Measurements from ENCODE around the gene TCF4.

The TCF4 gene

DNA sequence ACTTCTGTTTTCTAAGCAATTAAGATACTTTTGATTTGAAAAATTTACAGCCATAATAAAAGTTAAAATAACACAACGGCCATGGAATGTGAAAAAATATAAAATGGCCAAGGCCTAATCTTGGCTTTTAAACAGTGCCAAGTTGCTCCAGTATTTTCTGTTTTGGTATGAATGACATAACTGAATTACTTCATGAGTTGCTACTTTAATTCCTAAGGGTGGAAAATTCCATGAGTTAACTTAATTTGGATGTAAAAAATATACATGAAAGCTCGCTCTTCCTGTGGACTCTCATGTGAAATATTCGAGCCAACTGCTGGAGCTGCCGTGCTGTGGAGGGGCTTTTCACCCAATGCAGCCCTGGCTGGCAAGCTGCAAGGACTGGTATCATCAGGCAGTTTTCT, 342.8 kb downstream of the TCF4 start:
- DNase-seq = no peak
- H3K27ac Mint-ChIP-seq = peak overlapping the region; percentile 68
- H3K4me1 Mint-ChIP-seq = peaks cover 21% of the 10 kb centered on the region
- no peaks in the 10 kb centered on the region for H3K27me3 Mint-ChIP-seq (ENCODE audit: low read depth, poor library complexity)
- no peak overlapping the region for H3K4me3 Mint-ChIP-seq
- H3K36me3 Mint-ChIP-seq (ENCODE audit: low read depth) = peaks cover 50% of the 10 kb centered on the region
- TF ChIP-seq, protein P1, sequence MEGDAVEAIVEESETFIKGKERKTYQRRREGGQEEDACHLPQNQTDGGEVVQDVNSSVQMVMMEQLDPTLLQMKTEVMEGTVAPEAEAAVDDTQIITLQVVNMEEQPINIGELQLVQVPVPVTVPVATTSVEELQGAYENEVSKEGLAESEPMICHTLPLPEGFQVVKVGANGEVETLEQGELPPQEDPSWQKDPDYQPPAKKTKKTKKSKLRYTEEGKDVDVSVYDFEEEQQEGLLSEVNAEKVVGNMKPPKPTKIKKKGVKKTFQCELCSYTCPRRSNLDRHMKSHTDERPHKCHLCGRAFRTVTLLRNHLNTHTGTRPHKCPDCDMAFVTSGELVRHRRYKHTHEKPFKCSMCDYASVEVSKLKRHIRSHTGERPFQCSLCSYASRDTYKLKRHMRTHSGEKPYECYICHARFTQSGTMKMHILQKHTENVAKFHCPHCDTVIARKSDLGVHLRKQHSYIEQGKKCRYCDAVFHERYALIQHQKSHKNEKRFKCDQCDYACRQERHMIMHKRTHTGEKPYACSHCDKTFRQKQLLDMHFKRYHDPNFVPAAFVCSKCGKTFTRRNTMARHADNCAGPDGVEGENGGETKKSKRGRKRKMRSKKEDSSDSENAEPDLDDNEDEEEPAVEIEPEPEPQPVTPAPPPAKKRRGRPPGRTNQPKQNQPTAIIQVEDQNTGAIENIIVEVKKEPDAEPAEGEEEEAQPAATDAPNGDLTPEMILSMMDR (IDR thresholded peaks at IDR 0.05) = no peak
- no peaks in the 10 kb centered on the region for H3K9me3 Mint-ChIP-seq

DNA sequence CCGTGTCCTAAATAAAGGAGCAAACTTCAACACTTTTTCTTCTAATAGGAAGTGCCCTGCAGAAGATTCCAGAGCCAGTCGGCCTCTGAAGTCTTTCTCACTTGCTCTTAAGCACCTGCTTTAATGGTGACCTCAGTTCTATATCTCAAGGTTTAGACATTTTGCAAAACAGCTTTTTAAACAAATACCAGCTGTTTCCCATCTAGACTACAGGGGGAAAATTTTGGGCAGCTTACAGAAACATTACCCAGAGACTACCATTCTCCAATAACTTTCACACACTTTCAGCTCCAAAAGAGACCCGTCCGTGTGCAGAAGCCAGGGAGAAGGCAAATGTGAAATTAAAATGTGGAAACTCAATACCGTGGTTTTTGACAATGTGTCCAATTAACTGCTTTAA, 343.4 kb downstream of the TCF4 start:
- H3K27ac Mint-ChIP-seq = peak overlapping the region; percentile 58
- DNase-seq = no peak
- TF ChIP-seq, protein P1 (IDR thresholded peaks at IDR 0.05) = no peak
- H3K27me3 Mint-ChIP-seq (ENCODE audit: low read depth, poor library complexity) = no peaks in the 10 kb centered on the region
- H3K4me1 Mint-ChIP-seq = peaks cover 21% of the 10 kb centered on the region
- peaks cover 46% of the 10 kb centered on the region for H3K36me3 Mint-ChIP-seq (ENCODE audit: low read depth)
- no peaks in the 10 kb centered on the region for H3K9me3 Mint-ChIP-seq
- H3K4me3 Mint-ChIP-seq = no peak overlapping the region

DNA sequence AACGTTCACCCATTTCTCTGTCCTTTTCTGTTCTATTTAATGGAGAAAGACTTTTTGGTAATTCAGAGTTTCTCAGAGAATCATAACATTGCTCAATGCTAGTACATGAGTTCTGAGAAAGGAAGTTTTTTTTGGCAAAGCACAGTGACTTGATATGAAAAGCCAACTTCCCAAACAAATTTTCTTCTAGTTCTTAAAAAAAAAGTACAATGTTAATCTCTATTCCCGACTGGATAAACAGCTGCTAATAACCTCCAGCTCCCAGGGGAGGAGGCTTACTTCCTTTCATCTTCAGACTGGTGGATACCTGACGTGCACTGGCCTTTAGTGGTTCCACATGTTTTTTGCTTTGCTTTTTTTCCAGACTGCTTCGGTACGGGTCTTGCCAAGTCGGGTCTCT, 344.1 kb downstream of the TCF4 start:
- H3K4me1 Mint-ChIP-seq = peaks cover 21% of the 10 kb centered on the region
- H3K27me3 Mint-ChIP-seq (ENCODE audit: low read depth, poor library complexity) = no peaks in the 10 kb centered on the region
- no peak for DNase-seq
- H3K4me3 Mint-ChIP-seq = no peak overlapping the region
- TF ChIP-seq, protein P1 (IDR thresholded peaks at IDR 0.05) = no peak
- no peaks in the 10 kb centered on the region for H3K9me3 Mint-ChIP-seq
- H3K27ac Mint-ChIP-seq = peak overlapping the region; percentile 9
- peaks cover 47% of the 10 kb centered on the region for H3K36me3 Mint-ChIP-seq (ENCODE audit: low read depth)

DNA sequence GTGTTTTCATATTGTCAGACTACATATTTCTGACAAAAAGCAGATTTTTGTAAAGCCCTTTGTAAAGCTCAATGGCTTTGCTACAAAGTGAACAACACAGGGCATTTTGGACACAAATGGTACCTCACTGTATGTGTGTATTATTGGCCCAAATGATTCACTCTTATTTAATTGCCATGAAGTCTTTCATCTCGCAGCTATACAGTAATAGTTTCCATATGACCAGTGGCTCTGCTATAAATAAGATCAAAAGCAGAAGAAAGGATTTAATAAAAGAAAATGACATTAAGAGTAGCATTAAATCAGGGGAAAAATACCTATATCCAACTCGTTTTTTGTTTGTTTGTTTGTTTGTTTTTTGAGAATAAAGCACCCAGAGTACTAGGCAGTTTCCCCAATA, 344.7 kb downstream of the TCF4 start:
- Mint-ChIP-seq H3K27ac (no peak overlapping the region), H3K4me1 (peaks cover 21% of the 10 kb centered on the region), H3K4me3 (no peak overlapping the region), H3K36me3 (ENCODE audit: low read depth) (peaks cover 50% of the 10 kb centered on the region), H3K27me3 (ENCODE audit: low read depth, poor library complexity) (no peaks in the 10 kb centered on the region), H3K9me3 (no peaks in the 10 kb centered on the region)
- TF ChIP-seq, protein P1 (IDR thresholded peaks at IDR 0.05) = no peak
- no peak for DNase-seq

DNA sequence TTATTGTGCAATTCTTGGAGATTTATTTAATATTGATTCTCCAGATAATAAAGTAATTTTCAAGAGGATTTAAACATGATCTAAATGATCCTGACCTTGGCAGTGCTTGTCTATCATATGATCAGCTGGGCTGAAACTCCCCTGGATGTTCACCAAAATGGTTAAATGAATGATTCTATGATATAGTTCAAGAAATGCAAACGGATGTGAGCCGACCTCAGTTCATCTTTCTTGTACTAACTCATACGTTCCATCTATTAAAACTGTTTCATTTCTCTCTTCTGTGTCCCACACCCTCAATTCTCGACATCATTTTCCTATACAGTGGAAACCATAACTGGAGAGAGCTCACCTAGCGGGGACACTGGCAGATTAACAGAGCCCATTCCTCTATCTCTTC, 347.0 kb downstream of the TCF4 start:
- H3K36me3 Mint-ChIP-seq (ENCODE audit: low read depth) = peaks cover 45% of the 10 kb centered on the region
- H3K27me3 Mint-ChIP-seq (ENCODE audit: low read depth, poor library complexity) = no peaks in the 10 kb centered on the region
- no peak overlapping the region for H3K27ac Mint-ChIP-seq

DNA sequence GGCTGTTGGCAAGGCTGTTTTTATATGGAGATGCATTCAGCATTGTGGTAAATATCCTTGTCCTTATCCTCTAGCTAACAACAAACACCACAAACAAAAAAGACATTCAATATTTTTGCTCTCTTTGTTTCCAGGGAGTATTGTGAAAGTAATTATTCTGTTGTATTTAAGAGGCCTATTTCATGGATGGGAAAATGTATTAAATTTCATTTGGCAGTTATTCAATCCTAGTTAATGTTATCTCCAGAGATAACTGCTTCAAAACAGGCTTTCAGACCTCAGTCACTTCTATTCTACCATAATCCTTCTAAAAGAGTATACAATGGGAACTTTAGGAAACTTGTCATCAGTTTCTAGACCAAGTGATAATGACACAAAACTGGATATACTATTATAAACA, 348.3 kb downstream of the TCF4 start:
- TF ChIP-seq, protein P1 (IDR thresholded peaks at IDR 0.05) = no peak
- Mint-ChIP-seq H3K4me1 (peaks cover 16% of the 10 kb centered on the region), H3K36me3 (ENCODE audit: low read depth) (peaks cover 45% of the 10 kb centered on the region), H3K9me3 (no peaks in the 10 kb centered on the region), H3K27me3 (ENCODE audit: low read depth, poor library complexity) (no peaks in the 10 kb centered on the region), H3K4me3 (no peak overlapping the region), H3K27ac (no peak overlapping the region)
- DNase-seq = no peak

More for the DNA sequence above, 347.0 kb downstream of the TCF4 start:
- Mint-ChIP-seq H3K4me3 (no peak overlapping the region), H3K4me1 (peaks cover 21% of the 10 kb centered on the region), H3K9me3 (no peaks in the 10 kb centered on the region)
- DNase-seq = no peak
- TF ChIP-seq, protein P1 (IDR thresholded peaks at IDR 0.05) = no peak
